OCI-LY7 (cell line): ENCODE data around the gene CFAP141.

Experiments used
- EZH2phosphoT487 ChIP-seq: fragments of 200-600 bp; sonication (generic); IDR thresholded peaks from 2 replicates; pipeline ENCODE4 v1.6.1; 2018; ENCODE audit warnings: low read depth, borderline replicate concordance, mild to moderate bottlenecking, mixed run types, antibody characterized with exemption, low read length, moderate library complexity, mixed read lengths
- TF ChIP-seq, protein P1 (sequence below): fragments of 200-600 bp; sonication (generic); conservative IDR thresholded peaks from 2 replicates; pipeline ENCODE4 v1.5.1; 2014; ENCODE audit warnings: mild to moderate bottlenecking, antibody characterized with exemption, low read length, moderate library complexity, mixed read lengths

DNA sequence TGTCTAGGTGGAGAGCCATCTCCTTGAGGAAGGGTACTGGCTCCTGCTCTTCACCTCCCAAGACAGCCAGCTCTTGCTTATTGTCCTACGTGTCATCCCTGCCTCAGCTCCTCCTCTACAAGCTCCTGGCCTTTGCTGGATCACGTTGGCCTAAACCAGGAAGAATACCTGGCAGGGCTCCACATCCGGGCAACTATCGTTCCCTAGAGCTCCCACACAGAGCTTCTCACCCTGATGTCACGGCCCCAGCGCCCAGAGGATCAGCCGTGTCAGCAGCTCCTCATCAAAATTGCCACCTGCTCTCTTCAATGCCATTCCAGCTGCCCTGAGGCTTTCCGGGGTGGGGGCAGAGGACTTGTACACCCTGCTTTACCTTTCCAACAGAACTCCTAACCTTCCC lies 12.3 kb downstream of the CFAP141 start:
- TF ChIP-seq, protein P1, sequence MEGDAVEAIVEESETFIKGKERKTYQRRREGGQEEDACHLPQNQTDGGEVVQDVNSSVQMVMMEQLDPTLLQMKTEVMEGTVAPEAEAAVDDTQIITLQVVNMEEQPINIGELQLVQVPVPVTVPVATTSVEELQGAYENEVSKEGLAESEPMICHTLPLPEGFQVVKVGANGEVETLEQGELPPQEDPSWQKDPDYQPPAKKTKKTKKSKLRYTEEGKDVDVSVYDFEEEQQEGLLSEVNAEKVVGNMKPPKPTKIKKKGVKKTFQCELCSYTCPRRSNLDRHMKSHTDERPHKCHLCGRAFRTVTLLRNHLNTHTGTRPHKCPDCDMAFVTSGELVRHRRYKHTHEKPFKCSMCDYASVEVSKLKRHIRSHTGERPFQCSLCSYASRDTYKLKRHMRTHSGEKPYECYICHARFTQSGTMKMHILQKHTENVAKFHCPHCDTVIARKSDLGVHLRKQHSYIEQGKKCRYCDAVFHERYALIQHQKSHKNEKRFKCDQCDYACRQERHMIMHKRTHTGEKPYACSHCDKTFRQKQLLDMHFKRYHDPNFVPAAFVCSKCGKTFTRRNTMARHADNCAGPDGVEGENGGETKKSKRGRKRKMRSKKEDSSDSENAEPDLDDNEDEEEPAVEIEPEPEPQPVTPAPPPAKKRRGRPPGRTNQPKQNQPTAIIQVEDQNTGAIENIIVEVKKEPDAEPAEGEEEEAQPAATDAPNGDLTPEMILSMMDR, result no peak
- no peak for TF ChIP-seq EZH2phosphoT487
